ENCODE data around the gene ZDHHC6.
A peak's percentile ranks its signal among the peaks of the same experiment; 100 is the strongest.
"Not testable (repeated sequence)": the region's sequence is repeated elsewhere in the genome, so short reads cannot be mapped to it uniquely, and the experiment has no call there.

Gene ZDHHC6

GRCh38 chr10:112407696-112408095 is 39.0 kb downstream of the ZDHHC6 start:
- H3K4me3 ChIP-seq (ENCODE audit: low read depth in 1 of 2, low read length in 2 of 2): no peak overlapping the region
- H3K27me3 ChIP-seq (ENCODE audit: low read depth, low read length): no peaks in the 10 kb centered on the region
- no peaks in the 10 kb centered on the region for H3K4me1 ChIP-seq (ENCODE audit: control insufficient read depth in 1 of 2, insufficient read depth in 2 of 2, low read length in 2 of 2)
- H3K9me3 ChIP-seq (ENCODE audit: control insufficient read depth in 1 of 2, low read length in 2 of 2): no peaks in the 10 kb centered on the region
- no peak overlapping the region for H3K27ac ChIP-seq (ENCODE audit: low read length)
- H3K36me3 ChIP-seq (ENCODE audit: control insufficient read depth in 1 of 2, insufficient read depth in 2 of 2, low read length in 2 of 2): peaks cover 0 to 39% of the 10 kb centered on the region in 2 donors

- H3K9me3 ChIP-seq (ENCODE audit: control insufficient read depth in 1 of 2, low read length in 2 of 2); H3K4me3 ChIP-seq (ENCODE audit: low read depth in 1 of 2, low read length in 2 of 2); H3K27ac ChIP-seq (ENCODE audit: low read length); H3K4me1 ChIP-seq (ENCODE audit: control insufficient read depth in 1 of 2, insufficient read depth in 2 of 2, low read length in 2 of 2); H3K27me3 ChIP-seq (ENCODE audit: low read depth, low read length): not testable (repeated sequence)
- H3K36me3 ChIP-seq (ENCODE audit: control insufficient read depth in 1 of 2, insufficient read depth in 2 of 2, low read length in 2 of 2): peaks cover 0 to 38% of the 10 kb centered on the region in 2 donors
Observed at GRCh38 chr10:112406806-112407205, 39.9 kb downstream of the ZDHHC6 start.

DNA sequence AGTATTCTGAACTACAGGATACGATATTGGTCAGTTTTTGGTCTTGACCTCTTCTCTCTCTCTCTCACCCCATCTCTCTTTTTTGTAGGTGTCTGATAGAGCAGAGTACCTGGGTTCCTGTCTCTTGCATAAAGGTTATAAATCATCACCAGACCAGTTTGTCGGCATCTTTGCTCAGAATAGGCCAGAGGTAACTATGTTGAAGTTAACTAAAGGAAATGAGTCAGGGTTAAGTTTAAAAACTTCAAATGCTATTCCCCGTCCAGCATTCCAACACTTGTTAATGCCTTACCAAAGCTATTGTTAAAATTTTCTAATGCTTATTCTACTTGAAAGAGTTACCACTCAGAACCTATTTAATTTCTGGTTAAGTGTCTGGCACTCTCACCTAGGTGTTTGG is 42.1 kb downstream of the ZDHHC6 start:
- Histone ChIP-seq H3K27me3 (ENCODE audit: low read depth, low read length) (no peaks in the 10 kb centered on the region), H3K4me1 (ENCODE audit: control insufficient read depth in 1 of 2, insufficient read depth in 2 of 2, low read length in 2 of 2) (no peaks in the 10 kb centered on the region), H3K9me3 (ENCODE audit: control insufficient read depth in 1 of 2, low read length in 2 of 2) (no peaks in the 10 kb centered on the region), H3K36me3 (ENCODE audit: control insufficient read depth in 1 of 2, insufficient read depth in 2 of 2, low read length in 2 of 2) (peaks cover 0 to 29% of the 10 kb centered on the region in 2 donors), H3K27ac (ENCODE audit: low read length) (no peak overlapping the region), H3K4me3 (ENCODE audit: low read depth in 1 of 2, low read length in 2 of 2) (no peak overlapping the region)

- H3K4me1 ChIP-seq (ENCODE audit: control insufficient read depth in 1 of 2, insufficient read depth in 2 of 2, low read length in 2 of 2): no peaks in the 10 kb centered on the region
- H3K9me3 ChIP-seq (ENCODE audit: control insufficient read depth in 1 of 2, low read length in 2 of 2): no peaks in the 10 kb centered on the region
- H3K27ac ChIP-seq (ENCODE audit: low read length): peak overlapping the region; percentile 31
- peaks cover 0 to 39% of the 10 kb centered on the region in 2 donors for H3K36me3 ChIP-seq (ENCODE audit: control insufficient read depth in 1 of 2, insufficient read depth in 2 of 2, low read length in 2 of 2)
- H3K27me3 ChIP-seq (ENCODE audit: low read depth, low read length): no peaks in the 10 kb centered on the region
- no peak overlapping the region for H3K4me3 ChIP-seq (ENCODE audit: low read depth in 1 of 2, low read length in 2 of 2)
Observed at GRCh38 chr10:112402917-112403316, 43.8 kb downstream of the ZDHHC6 start.

DNA sequence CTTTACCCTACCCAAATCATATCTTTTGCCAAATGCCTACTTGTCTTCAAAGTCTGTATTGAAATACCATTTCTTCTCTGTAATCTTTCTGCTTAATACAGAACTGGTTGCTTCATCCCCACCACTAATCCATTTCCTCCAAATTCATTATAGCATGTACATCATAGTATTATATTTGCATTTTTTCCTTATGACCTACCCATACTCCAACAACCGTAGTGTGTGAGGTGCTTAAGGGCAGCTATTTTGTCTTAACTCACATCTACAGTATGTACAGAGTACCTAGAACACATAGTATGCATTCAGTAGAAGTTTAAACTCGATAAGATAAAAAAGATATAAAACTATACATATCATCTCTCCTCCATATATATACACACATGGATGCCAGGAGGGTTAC is 49.1 kb downstream of the ZDHHC6 start:
- peaks cover 0 to 9% of the 10 kb centered on the region in 2 donors for H3K4me1 ChIP-seq (ENCODE audit: control insufficient read depth in 1 of 2, insufficient read depth in 2 of 2, low read length in 2 of 2)
- no peak overlapping the region for H3K4me3 ChIP-seq (ENCODE audit: low read depth in 1 of 2, low read length in 2 of 2)
- no peaks in the 10 kb centered on the region for H3K9me3 ChIP-seq (ENCODE audit: control insufficient read depth in 1 of 2, low read length in 2 of 2)
- H3K36me3 ChIP-seq (ENCODE audit: control insufficient read depth in 1 of 2, insufficient read depth in 2 of 2, low read length in 2 of 2): peaks cover 0 to 31% of the 10 kb centered on the region in 2 donors
- H3K27me3 ChIP-seq (ENCODE audit: low read depth, low read length): no peaks in the 10 kb centered on the region
- no peak overlapping the region for H3K27ac ChIP-seq (ENCODE audit: low read length)

GRCh38 chr10:112395809-112396530 is 50.7 kb downstream of the ZDHHC6 start:
- peaks cover 0 to 26% of the 10 kb centered on the region in 2 donors for H3K36me3 ChIP-seq (ENCODE audit: control insufficient read depth in 1 of 2, insufficient read depth in 2 of 2, low read length in 2 of 2)
- H3K27me3 ChIP-seq (ENCODE audit: low read depth, low read length): no peaks in the 10 kb centered on the region
- H3K4me1 ChIP-seq (ENCODE audit: control insufficient read depth in 1 of 2, insufficient read depth in 2 of 2, low read length in 2 of 2): peaks cover 0 to 9% of the 10 kb centered on the region in 2 donors
- no peak overlapping the region for H3K27ac ChIP-seq (ENCODE audit: low read length)
- H3K4me3 ChIP-seq (ENCODE audit: low read depth in 1 of 2, low read length in 2 of 2): no peak overlapping the region
- no peaks in the 10 kb centered on the region for H3K9me3 ChIP-seq (ENCODE audit: control insufficient read depth in 1 of 2, low read length in 2 of 2)

GRCh38 chr10:112394475-112394875 is 52.2 kb downstream of the ZDHHC6 start:
- Histone ChIP-seq H3K4me3 (ENCODE audit: low read depth in 1 of 2, low read length in 2 of 2) (no peak overlapping the region), H3K27me3 (ENCODE audit: low read depth, low read length) (no peaks in the 10 kb centered on the region), H3K9me3 (ENCODE audit: control insufficient read depth in 1 of 2, low read length in 2 of 2) (no peaks in the 10 kb centered on the region), H3K4me1 (ENCODE audit: control insufficient read depth in 1 of 2, insufficient read depth in 2 of 2, low read length in 2 of 2) (peaks cover 0 to 9% of the 10 kb centered on the region in 2 donors), H3K36me3 (ENCODE audit: control insufficient read depth in 1 of 2, insufficient read depth in 2 of 2, low read length in 2 of 2) (peaks cover 0 to 25% of the 10 kb centered on the region in 2 donors), H3K27ac (ENCODE audit: low read length) (no peak overlapping the region)

DNA sequence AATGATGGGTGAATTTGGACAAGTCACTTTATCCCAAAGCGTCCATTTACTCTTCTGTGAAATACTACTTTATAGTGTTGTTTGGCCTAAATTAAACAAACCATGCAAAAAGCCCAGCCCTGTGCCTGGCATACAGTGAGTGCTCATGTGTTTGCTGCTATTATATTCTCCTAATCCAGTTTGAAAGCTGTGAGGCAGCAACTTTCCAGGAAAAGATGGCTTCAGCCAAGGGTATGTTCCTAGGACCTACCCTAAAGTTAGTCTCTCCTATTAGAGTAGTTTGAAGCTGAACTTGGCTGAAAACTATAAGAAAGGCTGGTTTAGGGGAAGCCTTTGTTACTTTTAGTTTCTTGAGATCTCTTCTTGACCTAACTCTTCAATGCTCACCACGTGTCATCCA is 52.9 kb downstream of the ZDHHC6 start:
- Histone ChIP-seq H3K4me1 (ENCODE audit: control insufficient read depth in 1 of 2, insufficient read depth in 2 of 2, low read length in 2 of 2) (peaks cover 0 to 9% of the 10 kb centered on the region in 2 donors), H3K4me3 (ENCODE audit: low read depth in 1 of 2, low read length in 2 of 2) (no peak overlapping the region), H3K9me3 (ENCODE audit: control insufficient read depth in 1 of 2, low read length in 2 of 2) (no peaks in the 10 kb centered on the region), H3K36me3 (ENCODE audit: control insufficient read depth in 1 of 2, insufficient read depth in 2 of 2, low read length in 2 of 2) (peaks cover 0 to 18% of the 10 kb centered on the region in 2 donors), H3K27ac (ENCODE audit: low read length) (no peak overlapping the region), H3K27me3 (ENCODE audit: low read depth, low read length) (no peaks in the 10 kb centered on the region)

DNA sequence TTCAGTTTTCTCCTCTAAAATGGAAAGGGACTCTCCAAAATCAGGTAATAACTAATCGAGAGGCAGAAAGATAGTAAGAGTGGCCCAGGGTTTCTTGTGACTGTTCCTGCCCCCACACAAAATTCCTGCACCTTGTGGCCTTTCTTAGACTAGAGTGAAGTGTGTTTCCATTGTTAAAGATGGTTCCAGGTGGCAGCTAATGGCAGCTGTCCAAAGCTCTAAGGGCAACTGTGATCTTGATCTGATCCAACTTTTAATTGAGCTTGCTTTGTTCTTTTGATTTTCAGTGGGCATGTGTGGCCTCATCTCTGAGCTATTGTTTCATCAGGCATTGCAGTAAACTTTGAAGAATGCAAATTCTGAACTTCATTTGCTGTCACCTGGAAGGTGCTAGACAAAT is 53.4 kb downstream of the ZDHHC6 start:
- Histone ChIP-seq H3K27ac (ENCODE audit: low read length) (no peak overlapping the region), H3K9me3 (ENCODE audit: control insufficient read depth in 1 of 2, low read length in 2 of 2) (no peaks in the 10 kb centered on the region), H3K27me3 (ENCODE audit: low read depth, low read length) (no peaks in the 10 kb centered on the region), H3K36me3 (ENCODE audit: control insufficient read depth in 1 of 2, insufficient read depth in 2 of 2, low read length in 2 of 2) (peaks cover 0 to 17% of the 10 kb centered on the region in 2 donors), H3K4me3 (ENCODE audit: low read depth in 1 of 2, low read length in 2 of 2) (no peak overlapping the region), H3K4me1 (ENCODE audit: control insufficient read depth in 1 of 2, insufficient read depth in 2 of 2, low read length in 2 of 2) (peaks cover 0 to 9% of the 10 kb centered on the region in 2 donors)

- H3K27ac ChIP-seq (ENCODE audit: low read length): no peak overlapping the region
- H3K9me3 ChIP-seq (ENCODE audit: control insufficient read depth in 1 of 2, low read length in 2 of 2): no peaks in the 10 kb centered on the region
- peaks cover 0 to 2% of the 10 kb centered on the region in 2 donors for H3K36me3 ChIP-seq (ENCODE audit: control insufficient read depth in 1 of 2, insufficient read depth in 2 of 2, low read length in 2 of 2)
- peaks cover 0 to 9% of the 10 kb centered on the region in 2 donors for H3K4me1 ChIP-seq (ENCODE audit: control insufficient read depth in 1 of 2, insufficient read depth in 2 of 2, low read length in 2 of 2)
- H3K4me3 ChIP-seq (ENCODE audit: low read depth in 1 of 2, low read length in 2 of 2): no peak overlapping the region
- H3K27me3 ChIP-seq (ENCODE audit: low read depth, low read length): no peaks in the 10 kb centered on the region
Observed at GRCh38 chr10:112390125-112390703, 56.5 kb downstream of the ZDHHC6 start.

DNA sequence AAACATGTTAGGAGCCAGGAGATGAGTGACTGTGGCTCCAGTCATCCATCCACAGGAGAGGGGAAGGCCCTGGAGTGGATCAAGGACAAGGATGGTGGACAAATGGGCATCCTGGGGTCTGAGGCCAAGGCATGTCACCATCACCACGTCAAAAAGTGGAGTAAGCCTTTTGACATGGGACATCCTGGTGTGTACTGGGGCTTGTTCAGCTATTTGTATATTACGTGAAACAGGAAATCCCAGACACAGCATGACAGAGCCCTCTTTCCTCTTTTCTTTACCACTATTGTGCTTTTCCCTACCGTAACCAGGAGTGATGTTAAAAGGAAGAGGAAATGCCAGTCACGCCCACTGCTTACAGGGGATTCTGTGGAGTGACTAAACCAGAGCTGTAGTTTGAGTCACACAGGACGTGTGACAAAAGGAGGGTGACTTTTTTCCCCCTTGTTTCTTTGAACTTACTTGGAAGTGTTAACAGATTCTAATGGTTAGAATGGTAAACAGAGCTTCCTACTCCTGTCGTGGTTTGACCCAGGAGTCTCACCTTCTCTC is 57.4 kb downstream of the ZDHHC6 start:
- peak overlapping the region; percentile 53 for H3K27ac ChIP-seq (ENCODE audit: low read length)
- H3K4me1 ChIP-seq (ENCODE audit: control insufficient read depth in 1 of 2, insufficient read depth in 2 of 2, low read length in 2 of 2): peaks cover 0 to 9% of the 10 kb centered on the region in 2 donors
- H3K36me3 ChIP-seq (ENCODE audit: control insufficient read depth in 1 of 2, insufficient read depth in 2 of 2, low read length in 2 of 2): no peaks in the 10 kb centered on the region
- no peaks in the 10 kb centered on the region for H3K9me3 ChIP-seq (ENCODE audit: control insufficient read depth in 1 of 2, low read length in 2 of 2)
- H3K4me3 ChIP-seq (ENCODE audit: low read depth in 1 of 2, low read length in 2 of 2): no peak overlapping the region
- no peaks in the 10 kb centered on the region for H3K27me3 ChIP-seq (ENCODE audit: low read depth, low read length)
